Measurements from ENCODE around the gene CSMD2.

The CSMD2 gene

GRCh38 chr1:34144766-34145165 lies 20.3 kb downstream of the CSMD2 start:
- DNase-seq (ENCODE audit: low read depth, low spot score): no peak
- H3K4me3 ChIP-seq (ENCODE audit: low read depth, low read length): no peak overlapping the region
- TF ChIP-seq CTCF (IDR thresholded peaks at IDR 0.05; ENCODE audit: low read depth, low read length): no peak
- in situ Hi-C loops (cut with HindIII; ENCODE audit: low sequenced_read_pairs): no loop called here

- no peak overlapping the region for H3K4me3 ChIP-seq (ENCODE audit: low read depth, low read length)
- in situ Hi-C loops (cut with HindIII; ENCODE audit: low sequenced_read_pairs): no loop called here
- DNase-seq (ENCODE audit: low read depth, low spot score): no peak
- no peak for TF ChIP-seq CTCF (IDR thresholded peaks at IDR 0.05; ENCODE audit: low read depth, low read length)
These were observed 21.1 kb downstream of the CSMD2 start for GRCh38 chr1:34143975-34144374.

- DNase-seq (ENCODE audit: low read depth, low spot score): no peak
- TF ChIP-seq CTCF (IDR thresholded peaks at IDR 0.05; ENCODE audit: low read depth, low read length): no peak
- H3K4me3 ChIP-seq (ENCODE audit: low read depth, low read length): no peak overlapping the region
- in situ Hi-C loops (cut with HindIII; ENCODE audit: low sequenced_read_pairs): no loop called here
These were observed 24.9 kb downstream of the CSMD2 start for GRCh38 chr1:34140011-34140676.

GRCh38 chr1:34137411-34137810 lies 27.6 kb downstream of the CSMD2 start:
- no peak for TF ChIP-seq CTCF (IDR thresholded peaks at IDR 0.05; ENCODE audit: low read depth, low read length)
- in situ Hi-C loops (cut with HindIII; ENCODE audit: low sequenced_read_pairs): no loop called here
- no peak for DNase-seq (ENCODE audit: low read depth, low spot score)

GRCh38 chr1:34132161-34132420 lies 32.9 kb downstream of the CSMD2 start:
- no peak for DNase-seq (ENCODE audit: low read depth, low spot score)
- no peak for TF ChIP-seq CTCF (IDR thresholded peaks at IDR 0.05; ENCODE audit: low read depth, low read length)
- no peak overlapping the region for H3K4me3 ChIP-seq (ENCODE audit: low read depth, low read length)
- in situ Hi-C loops (cut with HindIII; ENCODE audit: low sequenced_read_pairs): no loop called here

More at GRCh38 chr1:34137411-34137810, 27.6 kb downstream of the CSMD2 start:
- H3K4me3 ChIP-seq (ENCODE audit: low read depth, low read length): no peak overlapping the region

GRCh38 chr1:34131396-34132160 lies 33.5 kb downstream of the CSMD2 start:
- TF ChIP-seq CTCF (IDR thresholded peaks at IDR 0.05; ENCODE audit: low read depth, low read length): no peak
- H3K4me3 ChIP-seq (ENCODE audit: low read depth, low read length): no peak overlapping the region
- DNase-seq (ENCODE audit: low read depth, low spot score): no peak
- in situ Hi-C loops (cut with HindIII; ENCODE audit: low sequenced_read_pairs): no loop called here

All from astrocyte of the spinal cord (primary cell).